HuH-7 (cell line): ENCODE data around the gene CPNE4.

Experiments used
- DNase-seq: peaks from one replicate; pipeline ENCODE4 v3.0.0; 2011; ENCODE audit warnings: low spot score

The CPNE4 gene

DNA sequence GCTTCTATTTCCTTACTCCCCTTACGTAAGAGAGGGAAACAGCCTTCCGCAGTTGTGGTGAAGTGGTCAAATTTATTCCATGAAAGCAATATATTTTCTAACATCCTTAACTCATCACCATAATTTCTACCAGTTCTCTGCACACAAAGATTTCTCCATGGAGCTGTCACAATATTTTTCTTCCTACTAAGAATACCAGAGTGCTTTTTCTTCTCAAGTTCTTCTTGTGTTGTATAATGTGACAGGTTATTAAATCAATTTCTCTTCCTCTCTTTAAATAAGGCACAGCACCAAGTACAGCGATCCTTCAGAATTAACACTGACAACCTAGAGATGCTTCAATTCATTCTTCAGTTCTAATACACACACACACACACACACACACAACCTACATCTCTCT, 153.0 kb downstream of the CPNE4 start:
- DNase-seq, result no peak

DNA sequence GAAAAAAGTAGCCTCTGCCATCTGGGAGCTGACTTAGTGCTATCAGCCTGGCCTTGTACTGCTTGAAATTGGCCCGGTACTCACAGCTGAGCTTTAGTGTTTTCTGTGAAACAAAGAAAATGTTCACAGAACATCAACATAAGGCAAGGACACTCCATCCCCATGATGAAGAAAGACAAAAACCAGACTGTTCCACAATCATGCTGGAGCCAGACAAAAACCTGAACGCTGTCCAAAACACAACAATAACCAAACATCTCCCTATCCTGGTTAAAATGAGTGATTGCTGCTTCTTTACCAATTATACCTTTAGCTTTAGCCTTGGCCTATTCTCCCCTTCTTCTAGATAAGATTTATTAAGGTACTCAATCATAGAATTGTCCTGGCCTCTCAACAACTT, 153.9 kb downstream of the CPNE4 start:
- DNase-seq, result no peak

DNA sequence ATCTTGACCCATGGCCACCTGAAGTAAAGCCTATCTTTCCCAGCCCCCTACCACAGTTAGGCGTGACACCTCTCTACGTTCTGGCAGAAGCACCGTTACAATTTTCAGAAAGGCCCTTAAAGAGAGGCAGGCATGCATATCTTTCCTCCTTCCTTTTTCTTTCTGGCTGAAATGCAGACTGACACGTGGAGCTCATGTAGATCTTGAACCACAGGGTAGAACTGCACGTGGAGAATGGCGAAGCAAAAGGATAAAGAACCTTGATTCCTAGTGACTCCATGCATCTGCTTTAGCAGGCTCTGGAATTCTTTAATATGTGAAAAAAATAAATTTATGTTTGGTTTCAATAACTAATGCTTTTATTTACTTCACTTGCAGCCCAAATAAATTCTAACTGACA, 166.6 kb downstream of the CPNE4 start:
- DNase-seq, result no peak

DNA sequence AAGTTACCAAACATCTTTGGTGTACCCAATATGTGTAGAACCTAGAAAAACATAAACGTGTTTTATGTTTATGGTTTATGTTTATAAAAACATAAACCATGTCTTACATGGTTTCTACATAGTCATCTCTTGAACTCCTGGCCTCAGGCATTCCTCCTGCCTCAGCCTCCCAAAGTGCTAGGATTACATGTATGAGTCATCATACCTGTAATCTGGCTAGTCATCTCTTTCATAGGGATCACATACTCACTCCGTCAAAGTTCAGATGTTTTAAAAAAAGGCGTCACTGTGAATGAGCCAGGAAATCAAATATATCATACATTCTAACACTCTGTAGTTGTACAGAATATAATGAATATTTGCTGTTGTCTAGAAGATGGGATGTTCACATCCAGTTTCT, 178.6 kb downstream of the CPNE4 start:
- DNase-seq, result no peak

DNA sequence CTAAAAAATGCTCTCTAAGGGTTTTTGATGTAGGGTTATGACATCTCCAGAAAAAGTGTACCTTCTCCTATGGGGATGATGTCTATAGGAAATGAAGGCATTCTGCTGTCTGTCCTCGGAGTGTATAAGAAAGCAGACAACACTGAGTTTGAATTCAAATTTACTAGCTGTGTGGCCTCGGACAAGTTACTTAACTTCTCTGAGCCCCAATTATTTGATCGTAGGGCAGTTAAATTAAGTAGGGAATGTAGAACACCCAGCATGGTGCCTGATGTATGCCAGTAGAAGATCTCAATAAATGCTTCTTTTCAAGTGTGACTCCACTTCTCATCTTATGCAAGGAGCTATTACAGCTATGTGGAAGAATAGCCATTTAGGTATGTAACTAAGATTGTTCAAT, 184.6 kb downstream of the CPNE4 start:
- DNase-seq, result no peak

DNA sequence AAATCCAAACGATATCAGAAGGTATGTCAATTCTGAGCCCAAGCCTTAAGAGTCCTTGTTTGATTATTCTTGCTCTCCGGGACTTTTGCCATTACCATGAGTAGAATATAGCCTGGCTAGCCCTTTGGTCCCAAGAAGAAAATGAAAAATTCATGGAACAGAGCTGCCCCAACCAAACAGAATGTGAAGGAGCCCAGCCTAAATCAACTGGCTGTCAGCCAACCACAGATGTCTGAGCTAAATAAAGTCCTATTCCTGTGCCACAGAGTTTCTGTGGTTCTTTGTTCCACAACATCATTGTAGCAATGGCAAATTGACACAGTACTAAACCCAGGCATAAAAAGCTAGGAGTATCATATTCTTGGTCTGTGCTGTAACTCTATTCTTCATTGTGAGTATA, 185.2 kb downstream of the CPNE4 start:
- DNase-seq, result no peak

DNA sequence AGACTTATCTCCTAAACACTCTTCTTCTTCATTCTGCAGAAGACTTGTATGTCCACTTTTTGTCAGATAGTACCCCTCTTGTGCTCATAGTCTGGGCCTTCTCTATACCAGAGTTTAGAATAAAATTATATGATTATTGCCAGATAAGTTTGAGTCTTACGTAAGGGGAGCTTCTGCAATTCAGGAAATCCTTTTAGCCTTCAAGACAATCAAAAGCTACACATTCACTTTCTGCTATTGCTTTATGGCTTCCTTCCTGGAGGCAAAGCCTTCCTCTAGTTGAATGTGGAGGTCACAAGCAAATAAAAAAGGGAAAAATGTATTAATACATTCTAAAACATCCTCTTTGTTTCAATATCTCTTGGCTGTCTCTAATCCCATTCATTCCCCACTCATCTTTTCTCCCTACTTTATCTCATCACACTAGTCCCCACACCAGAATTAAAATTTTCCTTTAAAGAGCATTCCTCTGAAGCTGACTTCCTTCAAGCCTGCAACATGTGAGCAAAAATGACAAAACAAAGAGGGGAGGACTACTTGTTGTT, 186.8 kb downstream of the CPNE4 start:
- no peak for DNase-seq

DNA sequence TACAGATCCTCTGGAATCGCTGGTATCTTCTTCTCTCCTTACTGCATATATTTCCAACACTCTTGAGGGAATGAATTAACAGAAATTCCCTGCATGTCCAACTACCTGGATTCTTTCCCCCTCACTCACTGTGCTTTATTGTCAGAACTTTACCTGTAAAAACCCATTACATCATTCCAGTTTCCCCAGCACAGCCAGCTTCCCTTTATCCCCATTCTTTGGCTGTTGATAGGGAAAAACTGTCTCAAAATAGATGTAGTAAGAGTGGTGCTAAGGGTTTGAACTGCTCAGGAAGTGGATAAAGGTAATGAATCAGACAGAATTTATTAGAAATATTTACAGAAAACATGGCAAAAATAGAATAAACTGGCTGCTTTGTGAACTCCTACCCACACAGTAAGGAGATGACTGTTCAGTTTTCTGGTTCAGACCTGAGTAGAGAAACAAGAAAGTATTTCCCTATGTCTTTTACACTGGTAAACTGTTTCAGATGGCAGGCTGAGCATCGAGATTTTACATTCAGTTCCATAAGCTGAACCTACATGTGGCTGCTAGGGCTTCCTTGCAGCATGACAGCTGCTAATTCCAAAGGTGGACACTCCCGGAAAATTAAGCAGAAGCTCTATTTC, 188.4 kb downstream of the CPNE4 start:
- no peak for DNase-seq

DNA sequence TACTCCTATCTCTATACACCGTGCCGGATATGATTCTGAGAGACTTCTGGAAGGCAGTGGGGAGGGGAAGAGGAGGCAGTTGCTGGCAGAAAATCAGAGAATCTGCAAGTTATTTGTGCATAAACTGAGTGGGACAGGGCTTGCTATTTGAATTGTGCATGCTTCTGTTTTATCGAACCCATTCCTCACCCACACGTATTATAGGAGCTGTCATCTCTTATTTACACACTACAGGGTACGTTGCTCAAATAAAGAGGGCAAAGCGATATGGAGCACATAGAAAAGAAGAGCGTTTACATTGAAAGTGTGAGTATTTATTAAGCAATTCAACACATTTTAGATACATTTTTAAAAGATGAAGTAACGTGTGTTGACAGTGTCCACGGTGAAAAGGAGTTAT, 191.6 kb downstream of the CPNE4 start:
- DNase-seq, result no peak

DNA sequence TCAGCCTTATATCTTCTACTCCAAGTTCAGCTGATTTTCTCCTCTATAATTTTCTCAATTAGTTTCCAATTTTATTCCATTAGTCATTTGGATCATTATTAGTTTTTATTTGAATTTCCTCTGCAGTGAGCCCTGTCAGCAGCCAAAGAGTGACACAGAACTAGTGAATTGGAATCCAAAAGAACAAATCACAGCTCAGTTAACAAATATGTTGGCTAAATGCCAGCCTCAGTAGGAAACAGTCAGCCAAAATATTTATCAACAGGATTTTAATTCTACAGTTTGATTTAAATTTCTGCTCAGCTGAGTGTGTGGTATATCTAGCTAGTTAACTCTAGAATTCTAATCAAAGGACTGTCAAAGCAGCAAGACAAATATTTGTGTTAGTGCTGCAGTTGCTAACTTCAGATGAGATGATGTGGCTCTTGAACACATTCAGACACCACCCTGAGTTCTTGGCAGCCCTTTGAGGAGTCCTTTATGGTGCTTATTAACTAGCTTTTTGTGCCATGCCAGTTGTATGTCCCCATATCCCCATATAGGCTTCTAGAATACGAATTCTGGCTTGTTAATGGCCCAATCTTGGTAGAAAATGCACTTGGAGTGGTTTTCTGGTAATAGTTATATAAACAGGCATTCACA, 194.5 kb downstream of the CPNE4 start:
- no peak for DNase-seq

DNA sequence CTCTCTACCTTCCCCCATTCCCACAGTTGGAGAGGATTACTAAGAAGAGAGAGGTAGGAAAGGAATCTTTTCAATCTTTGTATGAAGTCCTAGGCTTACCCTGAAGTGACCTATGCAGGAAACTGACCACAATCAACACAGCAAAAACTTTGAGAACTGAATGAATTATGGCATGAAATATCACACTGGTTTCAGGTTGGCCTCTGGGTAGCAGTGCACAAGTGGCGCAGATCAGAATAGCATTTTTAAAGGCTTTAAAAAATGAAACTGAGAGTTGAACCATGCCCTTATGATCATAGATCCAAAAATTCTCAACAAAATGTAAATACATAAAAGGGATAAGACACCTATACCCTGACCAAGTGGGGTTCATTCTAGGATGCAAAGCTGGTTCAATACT, 198.9 kb downstream of the CPNE4 start:
- DNase-seq, result no peak

DNA sequence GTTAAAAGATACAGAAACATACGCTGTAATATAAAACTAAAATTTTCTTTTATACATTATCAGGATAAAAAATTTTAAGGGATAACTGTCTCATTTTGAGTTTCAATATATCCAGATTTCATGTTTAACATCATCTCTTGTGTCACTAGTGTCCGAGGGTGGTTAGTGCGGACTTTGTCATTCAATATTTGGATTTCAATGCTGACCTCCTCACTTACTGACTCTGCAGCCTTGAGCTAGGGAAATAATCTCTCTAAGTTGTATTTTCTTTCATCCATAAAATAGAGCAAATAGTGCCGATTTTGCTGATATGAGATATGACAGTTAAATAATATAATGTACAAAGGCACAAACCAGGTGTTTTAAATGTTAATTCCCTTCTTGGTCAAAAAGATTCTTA, 203.2 kb downstream of the CPNE4 start:
- DNase-seq, result no peak

DNA sequence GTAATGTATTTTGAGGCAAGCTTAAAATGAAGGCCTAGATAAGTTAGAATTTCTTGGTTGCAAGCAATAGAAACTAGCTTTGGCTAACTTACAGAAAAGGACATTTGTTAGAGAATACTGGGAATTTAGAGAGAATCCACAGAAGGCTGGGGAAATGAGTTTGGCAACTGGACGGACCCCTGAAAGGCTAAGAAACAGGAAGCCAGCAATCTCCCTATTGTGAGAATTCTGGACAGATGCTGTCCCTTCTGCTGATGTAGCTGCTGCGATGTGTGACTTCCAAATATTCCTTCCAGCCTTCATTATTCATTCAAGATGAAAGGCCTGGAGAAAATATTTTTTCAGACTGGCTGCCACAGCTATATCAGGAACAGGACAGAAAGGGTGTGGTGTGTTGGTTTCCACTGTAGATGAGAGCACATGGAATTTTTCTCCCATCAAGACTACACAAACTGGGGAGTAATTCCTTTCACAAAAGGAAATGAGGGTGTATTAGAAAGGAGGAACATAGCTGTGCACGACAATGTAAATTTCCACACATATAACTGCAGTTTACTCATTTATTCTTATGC, 213.5 kb downstream of the CPNE4 start:
- DNase-seq, result no peak

DNA sequence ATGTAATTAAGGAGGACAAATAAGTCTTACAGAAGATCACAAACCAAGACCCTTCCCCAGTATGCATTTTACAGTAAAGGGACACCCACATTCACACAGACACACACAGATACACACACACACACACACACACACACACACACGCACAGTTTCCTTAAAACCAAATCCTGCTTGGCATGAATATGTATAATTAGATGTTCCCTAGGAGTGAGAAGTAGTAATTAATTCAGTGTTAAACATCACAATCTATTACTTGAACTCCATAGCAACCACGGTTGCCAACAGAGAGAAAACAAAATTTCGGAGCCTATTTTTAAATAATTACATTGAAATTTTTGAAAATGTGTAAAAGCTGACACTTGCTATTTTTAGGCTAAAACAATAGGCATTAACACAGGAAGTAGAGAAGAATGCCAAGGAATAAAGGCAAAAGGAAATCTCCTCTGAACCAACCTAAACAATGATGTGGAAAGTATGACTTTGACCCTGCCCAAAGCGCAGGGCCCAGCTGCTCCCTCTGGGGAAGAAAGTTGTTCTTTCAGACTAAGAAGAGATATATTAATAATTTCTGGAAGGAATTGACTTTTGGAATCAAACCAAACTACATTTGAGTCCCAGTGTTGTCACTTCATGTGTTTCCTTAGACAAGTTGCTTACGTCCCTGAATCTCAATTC, 215.3 kb downstream of the CPNE4 start:
- no peak for DNase-seq

DNA sequence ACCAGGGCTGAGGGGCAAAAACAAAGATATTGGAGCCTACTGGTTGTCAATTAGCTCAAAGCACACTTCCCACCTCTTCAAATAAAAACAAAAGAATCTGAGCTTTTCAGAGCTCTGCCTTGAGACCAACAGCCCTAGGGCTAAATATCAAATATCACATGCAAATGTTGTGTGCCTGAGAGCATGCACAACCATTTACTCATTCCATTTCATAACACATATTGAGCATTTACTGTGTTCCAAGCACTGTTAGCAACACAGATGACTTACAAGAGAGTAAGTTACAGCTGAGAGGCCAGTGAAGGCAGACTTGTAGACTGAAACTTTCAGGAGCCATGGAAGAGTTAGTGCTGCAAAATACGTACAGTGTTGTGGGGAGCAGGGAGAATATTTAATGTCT, 222.4 kb downstream of the CPNE4 start:
- no peak for DNase-seq

DNA sequence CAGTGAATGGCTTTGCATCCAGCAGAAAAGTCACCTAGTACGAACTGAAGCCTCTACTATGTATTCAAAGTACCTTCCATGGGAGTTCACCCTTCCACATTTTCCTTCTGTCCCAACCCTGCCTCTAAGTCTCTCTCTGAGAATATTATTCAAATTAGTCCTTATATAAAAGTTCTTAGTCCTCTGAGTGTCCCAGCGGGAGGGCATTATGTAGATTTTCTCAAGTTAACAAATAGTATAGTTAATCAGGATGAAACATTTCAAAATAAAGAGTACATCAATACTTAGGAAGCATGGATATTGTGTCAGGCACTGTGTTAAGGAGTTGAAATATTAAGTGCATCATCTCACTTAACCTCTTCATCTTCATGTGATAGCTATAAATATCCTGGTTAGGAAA, 223.3 kb downstream of the CPNE4 start:
- no peak for DNase-seq

DNA sequence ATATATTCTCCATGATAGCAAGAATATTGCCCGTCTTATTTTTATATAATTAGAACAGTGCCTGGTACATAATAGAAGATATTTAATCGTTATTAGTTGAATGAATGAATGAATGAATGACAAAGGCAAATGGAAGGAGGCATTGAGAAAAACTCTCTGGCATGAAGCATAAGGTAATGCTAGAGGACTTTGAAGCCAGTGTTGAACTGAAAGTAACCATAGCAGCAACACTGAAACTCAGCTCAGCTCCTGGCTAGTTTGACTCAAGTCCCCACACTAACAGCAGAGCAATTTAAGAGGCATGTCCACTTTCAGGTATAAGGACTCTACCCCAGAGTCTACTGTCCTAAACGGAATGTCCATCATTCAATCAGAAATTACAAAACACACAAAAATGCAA, 227.0 kb downstream of the CPNE4 start:
- DNase-seq, result no peak

DNA sequence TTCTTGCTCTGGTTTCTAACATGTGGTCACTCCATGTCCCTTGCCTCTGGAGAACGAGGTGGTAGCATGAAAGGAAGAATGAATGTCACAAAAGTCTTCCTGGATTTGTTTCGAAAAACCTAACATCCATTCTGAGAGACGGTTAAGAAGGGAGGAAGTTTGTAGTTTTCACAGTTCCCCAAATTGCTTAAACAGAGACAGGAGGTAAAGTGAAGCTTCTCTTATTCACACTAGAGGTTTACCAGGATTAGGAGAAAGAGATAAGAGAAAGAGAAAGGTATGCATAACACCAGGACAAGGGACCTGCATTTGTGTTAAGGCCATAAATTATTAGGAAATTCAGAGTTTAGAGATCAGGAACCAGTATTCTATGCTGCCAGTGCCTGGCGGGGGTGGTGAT, 228.1 kb downstream of the CPNE4 start:
- DNase-seq, result no peak

DNA sequence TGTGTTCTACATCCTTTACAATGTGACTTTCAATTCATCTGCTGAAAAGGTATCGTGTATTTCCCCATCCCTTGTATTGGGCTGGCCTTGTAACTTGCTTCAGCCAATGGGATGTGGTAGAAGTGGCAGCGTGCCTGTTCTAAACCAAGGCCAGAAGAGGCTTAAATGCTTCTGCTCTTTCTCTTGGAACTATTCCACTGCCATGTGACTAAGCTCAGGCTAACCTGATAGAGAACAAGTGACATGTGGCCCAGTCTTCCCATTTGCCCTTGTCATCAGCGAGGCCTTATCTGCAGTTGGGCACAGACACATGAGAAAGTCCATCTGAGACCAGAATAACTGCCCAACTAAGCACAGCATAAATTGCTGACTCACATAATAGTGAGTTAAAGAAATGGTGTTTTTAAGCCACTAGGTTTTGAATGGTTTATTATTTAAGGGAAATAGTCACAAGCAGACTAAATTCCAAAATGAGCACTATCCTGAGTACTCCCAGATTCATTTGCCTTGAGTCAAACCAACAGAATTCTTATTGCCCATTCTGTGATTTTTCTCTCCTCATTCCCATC, 230.2 kb downstream of the CPNE4 start:
- DNase-seq, result no peak

DNA sequence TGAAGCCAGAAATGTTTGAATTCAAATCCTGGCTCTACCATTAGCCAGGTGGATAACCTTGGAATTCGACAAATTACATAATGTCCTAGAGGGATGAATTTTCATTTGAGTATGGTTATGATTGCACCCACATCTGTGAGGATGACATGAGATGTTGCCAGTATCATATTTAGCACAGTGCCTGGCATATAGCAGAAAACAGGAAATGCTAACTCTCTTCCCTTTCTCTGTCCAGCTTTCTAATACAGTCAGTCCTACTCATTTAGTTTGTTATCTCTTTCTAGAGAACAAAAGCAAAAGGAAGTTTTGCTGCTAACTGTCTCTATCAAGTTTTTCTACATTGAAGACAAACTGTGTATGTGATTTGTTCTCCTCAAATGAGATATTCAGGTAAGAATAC, 231.7 kb downstream of the CPNE4 start:
- no peak for DNase-seq

DNA sequence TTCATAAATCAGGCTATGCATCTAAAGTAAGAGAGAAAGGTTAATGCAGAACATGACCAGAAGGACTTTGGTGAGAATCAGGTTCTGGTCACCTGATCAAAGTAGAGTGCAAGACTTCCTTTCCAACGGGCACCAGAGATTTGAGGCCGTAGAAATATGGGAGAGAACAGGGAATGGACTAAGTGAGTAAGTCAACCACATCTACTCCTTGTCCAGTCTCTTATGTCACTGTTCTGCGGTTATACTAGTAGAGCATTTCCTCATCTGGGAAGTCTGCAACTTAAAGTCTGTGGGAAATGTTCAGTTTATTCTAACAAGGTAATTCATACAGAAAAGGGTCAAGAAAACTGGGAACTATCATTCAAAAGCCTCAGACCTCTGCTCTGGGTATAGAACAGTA, 232.8 kb downstream of the CPNE4 start:
- no peak for DNase-seq

DNA sequence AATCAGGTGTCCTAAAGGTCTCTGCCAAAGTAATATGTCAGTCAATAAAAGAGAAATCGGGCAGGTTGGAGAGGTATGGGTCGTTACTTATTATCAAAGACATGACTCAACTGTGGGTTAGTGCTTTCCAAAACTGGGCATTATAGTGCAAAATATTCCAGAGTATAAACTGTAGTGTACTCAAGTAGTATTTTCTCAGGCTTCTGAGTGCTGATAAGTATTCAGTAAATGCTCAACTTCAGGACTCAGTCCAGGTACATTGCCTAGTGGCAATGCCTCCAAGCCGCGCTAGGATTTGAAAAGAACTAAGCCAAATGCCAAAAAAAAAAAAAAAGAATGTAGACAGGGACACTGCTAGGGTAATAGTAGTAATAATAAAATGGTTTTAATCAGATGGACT, 233.2 kb downstream of the CPNE4 start:
- DNase-seq, result no peak

DNA sequence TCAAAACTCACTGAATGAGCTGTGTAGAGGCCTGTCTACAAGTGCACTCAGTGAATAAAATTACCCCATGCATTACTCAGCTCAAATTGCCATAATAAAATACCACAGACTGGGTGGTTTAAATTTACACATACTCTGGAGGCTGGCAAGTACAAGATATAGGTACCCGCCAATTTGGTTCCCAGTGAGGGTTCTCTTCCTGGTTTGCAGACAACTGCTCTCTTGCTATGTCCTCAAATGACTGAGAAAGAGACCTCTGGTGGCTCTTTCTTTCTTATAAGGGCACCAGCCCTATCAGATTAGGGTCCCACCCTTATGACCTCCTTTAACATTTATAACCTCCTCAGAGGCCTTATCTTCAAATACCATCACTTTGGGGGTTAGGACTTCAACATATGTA, 237.0 kb downstream of the CPNE4 start:
- no peak for DNase-seq
